Measurements from ENCODE around the gene SLC9A3. TPM values are rescaled to one million over a fixed set of nuclear protein-coding genes. Genes with fewer than 3 reads are reported as not detected.
A peak's percentile ranks its signal among the peaks of the same experiment; 100 is the strongest.

The SLC9A3 gene
- total and polyA plus RNA-seq, 8 donors, result 2.7 to 142 (median 14.9) TPM

DNA sequence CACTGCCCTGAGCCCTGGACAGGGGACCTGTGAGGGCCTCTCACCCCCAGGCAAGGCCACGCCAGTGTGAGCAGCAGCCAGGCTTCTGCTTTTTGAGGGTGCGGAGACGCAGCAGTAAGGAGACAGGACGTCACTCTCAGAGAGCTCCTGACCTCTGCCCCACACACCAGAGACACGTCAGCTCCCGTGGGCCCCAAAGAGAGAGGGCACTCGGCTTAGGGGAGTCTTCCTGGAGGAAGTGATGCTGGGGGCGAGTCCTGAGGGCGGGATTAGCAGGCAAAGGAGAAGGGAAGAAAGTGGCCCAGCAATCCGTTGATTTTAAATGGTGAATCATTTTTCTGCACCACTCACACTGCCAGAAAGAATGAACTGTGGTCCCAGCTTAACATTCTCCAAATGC is 24.0 kb upstream of the SLC9A3 start:
- H3K4me1 ChIP-seq, result peaks cover 0 to 13% (median 8%) of the 10 kb centered on the region in 4 donors
- TF ChIP-seq POLR2AphosphoS5 (IDR thresholded peaks at IDR 0.05), result no peak
- no peak for TF ChIP-seq EP300 (IDR thresholded peaks at IDR 0.05)
- TF ChIP-seq POLR2A (IDR thresholded peaks at IDR 0.05), result no peak
- TF ChIP-seq, protein P1, sequence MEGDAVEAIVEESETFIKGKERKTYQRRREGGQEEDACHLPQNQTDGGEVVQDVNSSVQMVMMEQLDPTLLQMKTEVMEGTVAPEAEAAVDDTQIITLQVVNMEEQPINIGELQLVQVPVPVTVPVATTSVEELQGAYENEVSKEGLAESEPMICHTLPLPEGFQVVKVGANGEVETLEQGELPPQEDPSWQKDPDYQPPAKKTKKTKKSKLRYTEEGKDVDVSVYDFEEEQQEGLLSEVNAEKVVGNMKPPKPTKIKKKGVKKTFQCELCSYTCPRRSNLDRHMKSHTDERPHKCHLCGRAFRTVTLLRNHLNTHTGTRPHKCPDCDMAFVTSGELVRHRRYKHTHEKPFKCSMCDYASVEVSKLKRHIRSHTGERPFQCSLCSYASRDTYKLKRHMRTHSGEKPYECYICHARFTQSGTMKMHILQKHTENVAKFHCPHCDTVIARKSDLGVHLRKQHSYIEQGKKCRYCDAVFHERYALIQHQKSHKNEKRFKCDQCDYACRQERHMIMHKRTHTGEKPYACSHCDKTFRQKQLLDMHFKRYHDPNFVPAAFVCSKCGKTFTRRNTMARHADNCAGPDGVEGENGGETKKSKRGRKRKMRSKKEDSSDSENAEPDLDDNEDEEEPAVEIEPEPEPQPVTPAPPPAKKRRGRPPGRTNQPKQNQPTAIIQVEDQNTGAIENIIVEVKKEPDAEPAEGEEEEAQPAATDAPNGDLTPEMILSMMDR (IDR thresholded peaks at IDR 0.05), result no peak
- intact Hi-C loops (cut with DNase I; ENCODE audit: low total_unique reads), result no loop called here
- no peak for DNase-seq
- no peak overlapping the region for H3K4me3 ChIP-seq
- H3K27me3 ChIP-seq, result peaks cover 0 to 55% (median 16%) of the 10 kb centered on the region in 3 donors
- H3K27ac ChIP-seq, result no peak overlapping the region
- H3K9me3 ChIP-seq, result no peaks in the 10 kb centered on the region
- WGBS, 5 donors, result 46 to 62% (median 52%) methylated on average over 10 of the region's 10 CpGs
- no peaks in the 10 kb centered on the region for H3K36me3 ChIP-seq

DNA sequence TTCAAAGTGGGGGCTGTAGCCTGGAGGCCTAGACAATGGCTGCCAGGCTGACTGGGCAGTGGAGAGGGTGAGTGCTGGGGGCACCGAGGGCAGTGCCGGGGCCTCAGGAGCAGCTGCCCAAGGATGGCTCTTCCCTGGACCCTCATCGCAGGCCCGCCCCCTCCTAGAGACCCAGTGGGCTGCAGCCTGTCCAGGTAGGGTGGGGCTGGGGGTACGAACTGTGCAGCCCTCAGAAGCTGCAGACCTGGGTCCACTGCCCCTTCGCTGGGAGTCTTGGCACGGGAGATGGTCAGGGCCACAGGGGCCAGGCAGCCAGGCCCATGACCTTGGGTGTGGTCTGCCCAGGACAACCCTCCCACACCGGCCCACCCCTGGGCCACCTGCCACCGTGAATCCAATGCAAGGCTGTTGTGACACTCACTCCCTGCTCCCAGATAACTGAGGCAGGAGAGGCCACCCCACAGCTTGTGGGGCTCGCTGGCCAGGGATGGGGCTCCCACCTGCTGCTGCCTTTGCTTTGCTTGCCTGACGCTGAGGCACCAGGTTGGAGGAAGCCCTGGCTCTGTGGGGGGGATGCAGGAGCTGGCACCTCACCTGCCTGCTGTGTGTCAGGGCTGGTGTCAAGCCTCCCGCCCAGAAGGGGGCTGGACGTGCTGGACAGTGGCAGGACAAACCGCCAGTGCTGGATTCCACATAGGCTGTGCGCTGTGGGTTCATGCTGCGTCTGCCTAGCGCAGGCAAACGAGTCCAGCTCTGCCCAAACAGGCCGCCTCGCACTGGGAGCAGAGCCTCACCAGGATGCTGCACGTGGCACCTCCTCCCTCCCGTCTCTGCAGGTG is 23.1 kb upstream of the SLC9A3 start:
- intact Hi-C loops (cut with DNase I; ENCODE audit: low total_unique reads), result no loop called here
- Histone ChIP-seq H3K9me3 (no peaks in the 10 kb centered on the region), H3K36me3 (no peaks in the 10 kb centered on the region), H3K4me1 (peaks cover 0 to 13% (median 8%) of the 10 kb centered on the region in 4 donors), H3K27me3 (peaks cover 0 to 65% (median 16%) of the 10 kb centered on the region in 3 donors), H3K27ac (no peak overlapping the region), H3K4me3 (no peak overlapping the region)
- no peak for TF ChIP-seq POLR2A (IDR thresholded peaks at IDR 0.05)
- no peak for TF ChIP-seq EP300 (IDR thresholded peaks at IDR 0.05)
- TF ChIP-seq POLR2AphosphoS5 (IDR thresholded peaks at IDR 0.05), result no peak
- TF ChIP-seq, protein P1 (IDR thresholded peaks at IDR 0.05), result no peak
- 78 to 83% (median 82%) methylated on average over 11 to 22 of the region's 22 CpGs for WGBS, 5 donors
- no peak for DNase-seq

DNA sequence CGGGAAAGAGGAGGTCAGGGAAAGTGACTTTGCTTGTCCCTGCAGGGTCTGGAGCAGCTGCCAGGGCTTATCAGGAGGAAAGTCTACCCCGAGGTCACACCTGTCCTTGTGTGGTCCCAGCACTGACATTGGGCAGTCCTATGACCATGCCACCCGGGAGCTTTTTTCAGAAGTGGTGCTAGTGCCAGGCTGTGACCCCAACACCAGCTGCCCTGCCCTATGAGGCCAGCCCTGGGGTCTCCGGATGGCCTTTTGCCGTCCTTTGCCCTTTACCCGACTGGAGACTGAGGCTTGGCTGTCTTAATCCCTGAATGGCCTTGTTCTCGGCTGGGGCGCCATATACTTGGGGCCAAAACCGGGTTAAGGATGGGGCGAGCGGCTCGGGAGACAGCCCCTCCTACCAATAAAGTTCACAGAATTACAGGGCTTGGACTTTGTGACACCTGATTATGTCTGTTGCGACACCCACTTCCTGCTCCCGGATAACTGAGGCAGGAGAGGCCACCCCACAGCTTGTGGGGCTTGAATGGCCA is 22.2 kb upstream of the SLC9A3 start:
- H3K9me3 ChIP-seq, result no peaks in the 10 kb centered on the region
- peaks cover 0 to 68% (median 11%) of the 10 kb centered on the region in 3 donors for H3K27me3 ChIP-seq
- H3K4me1 ChIP-seq, result peaks cover 0 to 13% (median 8%) of the 10 kb centered on the region in 4 donors
- WGBS, 5 donors, result 76 to 88% (median 85%) methylated on average over 14 of the region's 14 CpGs
- intact Hi-C loops (cut with DNase I; ENCODE audit: low total_unique reads), result no loop called here
- H3K27ac ChIP-seq, result no peak overlapping the region
- peak in 1 of 2 donors; percentile 41 for DNase-seq
- TF ChIP-seq POLR2A (IDR thresholded peaks at IDR 0.05), result no peak
- TF ChIP-seq, protein P1 (IDR thresholded peaks at IDR 0.05), result no peak
- TF ChIP-seq POLR2AphosphoS5 (IDR thresholded peaks at IDR 0.05), result no peak
- no peak for TF ChIP-seq EP300 (IDR thresholded peaks at IDR 0.05)
- no peak overlapping the region for H3K4me3 ChIP-seq
- H3K36me3 ChIP-seq, result no peaks in the 10 kb centered on the region

DNA sequence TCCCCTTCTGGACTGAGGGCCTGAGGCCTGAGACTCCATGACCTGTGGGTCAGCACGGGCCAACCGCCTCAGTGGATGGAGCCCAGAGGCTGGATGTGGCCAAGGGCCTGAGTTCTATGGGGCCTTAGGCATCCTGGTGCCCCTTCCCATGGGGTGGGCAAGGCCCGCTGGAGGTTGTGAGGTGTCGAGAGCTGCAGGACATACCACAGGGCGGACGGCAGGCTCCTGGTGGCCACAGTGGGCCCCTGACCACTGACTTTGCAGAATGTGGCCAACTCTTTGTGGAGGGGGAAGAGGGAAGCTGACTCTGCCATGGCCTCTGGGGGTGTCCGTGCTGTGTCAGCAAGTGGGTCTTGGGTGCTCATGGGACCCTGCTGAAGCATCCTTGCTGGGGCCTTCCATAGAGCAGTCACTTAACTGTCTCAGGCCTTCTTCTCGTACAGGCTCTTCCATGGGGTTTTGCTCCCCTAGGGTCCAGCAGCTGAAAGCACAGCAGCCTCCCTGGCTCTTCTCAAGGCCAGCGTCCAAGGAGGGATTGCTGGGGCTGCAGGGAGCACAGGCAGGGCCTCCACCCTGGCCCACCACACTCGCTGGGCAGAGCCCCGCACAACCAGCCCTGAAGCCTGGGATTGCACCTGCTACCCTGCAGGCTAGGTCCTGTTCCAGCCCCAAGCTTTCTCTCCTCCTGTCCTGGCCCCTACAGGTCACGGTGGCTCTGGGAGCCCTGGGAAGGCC is 21.6 kb upstream of the SLC9A3 start:
- H3K4me1 ChIP-seq, result peaks cover 0 to 13% (median 8%) of the 10 kb centered on the region in 4 donors
- H3K36me3 ChIP-seq, result no peaks in the 10 kb centered on the region
- peaks cover 0 to 73% (median 11%) of the 10 kb centered on the region in 3 donors for H3K27me3 ChIP-seq
- H3K27ac ChIP-seq, result peak overlapping the region in 2 of 5 donors; percentile 4 to 44
- TF ChIP-seq, protein P1 (IDR thresholded peaks at IDR 0.05), result no peak
- TF ChIP-seq POLR2A (IDR thresholded peaks at IDR 0.05) (no peak), POLR2AphosphoS5 (IDR thresholded peaks at IDR 0.05) (no peak), EP300 (IDR thresholded peaks at IDR 0.05) (no peak)
- no peaks in the 10 kb centered on the region for H3K9me3 ChIP-seq
- intact Hi-C loops (cut with DNase I; ENCODE audit: low total_unique reads), result no loop called here
- no peak for DNase-seq
- H3K4me3 ChIP-seq, result no peak overlapping the region
- whole genome bisulfite sequencing, 5 donors, result 86 to 97% (median 92%) methylated on average over 4 to 12 of the region's 12 CpGs
